NCI-H748 (cell line): ENCODE measurements around the gene GNPDA1.
"Not testable (repeated sequence)": the region's sequence is repeated elsewhere in the genome, so short reads cannot be mapped to it uniquely, and the experiment has no call there.

Source experiments
- DNase-seq: peaks from one replicate; lab custom pipeline; 2025; ENCODE audit not compliant: unreplicated experiment; lab: John Stamatoyannopoulos, UW

GNPDA1 gene

DNA sequence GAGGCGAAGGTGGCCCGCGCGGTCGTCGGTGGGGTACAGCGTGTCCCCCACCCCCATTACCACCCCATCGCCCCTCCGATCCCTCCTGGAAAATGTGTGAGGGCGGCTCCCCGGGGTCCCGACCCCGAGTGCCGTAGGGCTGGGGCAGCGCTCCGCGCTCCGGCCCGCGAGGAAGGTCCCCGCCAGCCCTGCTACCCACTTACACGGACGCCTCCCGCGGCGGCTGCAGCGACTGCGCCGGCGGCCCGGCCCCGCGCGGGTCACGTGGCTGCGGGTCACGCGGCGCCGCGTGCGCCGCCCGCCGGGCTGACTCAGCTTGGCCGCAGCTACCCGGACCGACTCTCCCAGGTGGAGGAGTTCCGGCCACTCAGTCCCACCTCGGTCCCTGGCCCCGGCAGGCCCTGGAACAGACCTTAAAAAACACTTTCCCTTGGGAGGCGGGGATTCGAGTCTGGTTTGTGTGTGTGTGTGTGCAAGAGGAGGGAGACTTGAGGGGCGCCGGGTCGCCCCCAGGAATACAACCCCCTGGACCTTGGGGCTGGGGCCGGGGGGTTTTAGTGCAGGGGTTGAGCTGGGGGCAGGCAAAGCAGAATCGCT lies at the start of gene GNPDA1:
GNPDA1 (minus strand) TSS at position 236 of the 597 bp plus-strand sequence. CDS start 992 bp downstream, outside the sequence.
- DNase-seq = peak; percentile 80

DNA sequence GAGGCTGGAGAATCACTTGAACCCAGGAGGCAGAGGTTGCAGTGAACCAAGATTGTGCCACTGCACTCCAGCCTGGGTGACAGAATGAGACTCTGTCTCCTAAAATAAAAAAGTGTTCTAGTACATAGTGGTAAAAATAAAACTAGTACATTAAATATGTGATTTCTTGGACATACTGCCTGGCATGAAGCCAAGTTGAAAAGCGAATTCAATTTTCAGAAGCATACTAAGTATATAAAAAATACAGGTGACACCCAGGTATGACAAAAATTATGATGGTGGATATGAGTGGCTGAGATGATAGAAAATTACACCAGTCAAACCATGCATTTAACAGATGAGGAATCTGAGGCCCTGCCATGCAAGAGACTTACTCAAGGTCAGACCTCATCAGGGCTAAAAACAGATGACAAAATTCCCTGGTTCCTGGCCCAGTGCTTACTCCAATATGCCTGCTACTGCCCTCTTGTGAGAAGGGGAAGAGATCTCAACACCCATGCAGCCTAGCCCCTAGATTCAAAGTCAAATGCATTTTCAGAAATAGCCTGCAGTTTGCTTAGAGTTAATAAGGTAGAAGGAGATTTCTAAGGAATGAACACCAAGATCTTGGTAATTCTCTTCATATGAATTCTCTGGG lies 46.6 kb upstream of the GNPDA1 start:
- no peak for DNase-seq

DNA sequence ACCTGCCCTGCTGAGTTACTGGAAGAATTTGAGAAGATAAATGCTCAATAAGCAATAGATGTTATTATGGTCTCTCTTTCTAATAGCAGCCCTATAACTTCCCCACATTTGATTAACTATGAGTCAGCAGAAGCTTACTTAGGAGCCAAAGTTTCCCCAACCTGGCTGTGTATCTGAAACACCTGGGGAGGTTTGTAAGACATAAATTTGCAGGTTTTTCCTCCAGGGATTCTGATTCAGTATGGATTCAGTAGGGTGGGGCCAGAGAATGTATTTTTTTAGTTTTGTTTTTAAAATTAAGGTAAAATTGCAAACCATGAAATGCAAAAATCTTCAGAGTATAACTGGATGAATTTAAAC lies 44.9 kb upstream of the GNPDA1 start:
- no peak for DNase-seq

DNA sequence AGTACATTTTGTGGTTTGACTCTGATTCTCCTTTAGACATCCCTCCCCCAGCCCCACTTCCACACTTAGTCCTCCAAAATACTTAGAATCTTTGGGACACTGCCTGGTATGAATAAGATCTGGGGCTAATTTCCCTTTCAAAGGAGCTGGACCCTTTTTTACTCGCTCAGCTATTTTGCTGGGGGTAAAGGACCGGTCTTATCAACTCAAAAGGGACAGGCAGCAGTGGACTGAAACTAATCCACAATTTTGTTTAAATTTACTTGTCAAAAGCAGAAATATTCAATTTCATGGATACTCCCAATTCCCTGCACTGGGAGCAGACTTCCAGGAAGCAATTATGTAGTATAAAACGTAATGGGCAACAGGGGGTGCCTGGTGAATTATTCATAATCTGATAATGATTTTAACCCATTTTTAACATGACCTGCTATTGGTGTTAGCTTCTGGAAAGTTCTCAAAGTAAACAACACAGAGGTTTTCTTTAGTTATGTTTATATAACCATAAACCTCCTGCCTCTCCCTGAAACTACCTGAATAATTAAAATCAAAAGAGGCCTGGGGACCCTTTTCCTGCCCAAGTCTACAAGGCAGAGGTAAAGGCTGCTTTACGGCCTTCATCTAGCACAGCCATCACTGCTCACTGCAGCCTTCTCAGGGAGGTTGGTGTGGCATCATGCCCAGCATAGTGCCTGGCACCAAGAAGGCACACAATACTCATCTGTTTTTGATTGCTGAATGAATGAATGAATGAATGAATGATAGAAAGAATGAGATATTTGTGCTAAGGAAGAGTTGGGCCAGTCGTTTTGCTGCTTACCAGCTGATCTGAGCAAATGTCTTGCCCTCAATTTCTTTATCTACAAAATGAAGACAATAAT lies 44.2 kb upstream of the GNPDA1 start:
- no peak for DNase-seq

DNA sequence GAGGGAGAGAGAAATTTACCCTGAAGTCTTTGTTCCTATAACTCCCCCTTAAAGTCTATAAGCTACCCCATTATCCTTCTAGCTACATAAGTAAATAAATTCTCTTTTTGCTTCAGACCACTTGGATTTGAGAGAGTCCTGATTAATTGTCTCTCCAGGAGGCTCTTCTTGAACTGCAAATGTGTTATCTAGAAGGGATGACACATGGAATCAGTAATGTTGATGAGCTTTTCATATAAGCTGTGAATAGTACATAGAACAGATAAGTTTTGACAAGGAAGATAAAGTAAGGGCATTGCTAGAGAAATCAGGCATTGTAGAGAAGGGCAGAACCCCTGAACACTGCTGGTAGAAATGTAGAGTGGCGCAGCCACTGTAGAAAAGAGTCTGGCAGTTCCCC lies 42.5 kb upstream of the GNPDA1 start:
- DNase-seq = no peak

DNA sequence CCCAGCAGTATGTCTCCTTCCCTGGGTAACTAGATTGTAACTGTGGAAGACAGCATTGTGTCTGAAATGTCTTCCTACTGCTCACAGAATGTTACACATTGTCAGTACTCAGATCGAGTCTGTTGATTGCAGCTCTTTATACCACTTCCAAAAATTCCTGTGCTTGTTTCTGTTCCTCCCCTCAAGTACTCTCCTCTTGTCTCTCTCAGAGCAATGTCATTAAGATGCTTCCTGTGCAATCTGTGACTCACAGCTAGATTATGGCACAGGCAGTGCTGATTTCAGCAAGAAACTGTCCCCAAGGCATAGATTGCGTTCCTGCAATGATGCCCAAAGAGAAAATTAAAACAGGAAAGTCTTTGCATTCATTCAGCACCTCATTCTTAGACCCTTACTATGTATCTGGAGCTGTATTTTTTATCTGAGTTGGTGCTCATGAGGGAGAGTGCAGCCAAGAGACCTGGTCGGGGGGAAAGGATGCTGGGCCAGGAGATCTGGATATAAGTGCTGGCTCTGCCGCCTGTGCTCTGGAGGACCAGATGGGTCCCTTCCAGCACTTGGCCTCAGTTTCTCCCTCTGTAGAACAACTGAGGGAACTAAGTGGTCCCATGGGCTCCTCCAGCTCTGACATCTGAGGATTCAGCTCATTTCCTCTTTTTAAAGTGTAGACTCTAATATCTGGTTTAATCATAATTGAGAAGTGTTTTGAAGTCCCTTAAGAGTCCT lies 40.8 kb upstream of the GNPDA1 start:
- no peak for DNase-seq

DNA sequence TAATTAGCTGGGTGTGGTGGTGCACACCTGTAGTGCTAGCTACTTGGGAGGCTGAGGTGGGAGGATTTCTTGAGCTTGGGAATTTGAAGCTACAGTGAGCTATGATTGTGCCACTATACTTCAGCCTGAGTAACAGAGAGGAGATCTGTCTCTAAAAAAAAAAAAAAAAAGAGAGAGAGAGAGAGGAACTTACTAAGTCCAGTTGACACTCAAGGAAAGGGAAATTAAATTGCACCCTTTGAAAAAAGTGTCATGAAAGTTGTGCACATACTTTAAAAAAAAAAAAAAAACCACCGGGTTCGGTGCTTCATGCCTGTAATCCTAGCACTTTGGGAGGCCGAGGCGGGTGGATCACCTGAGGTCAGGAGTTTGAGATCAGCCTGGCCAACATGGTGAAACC lies 39.2 kb upstream of the GNPDA1 start:
- not testable (repeated sequence) for DNase-seq

DNA sequence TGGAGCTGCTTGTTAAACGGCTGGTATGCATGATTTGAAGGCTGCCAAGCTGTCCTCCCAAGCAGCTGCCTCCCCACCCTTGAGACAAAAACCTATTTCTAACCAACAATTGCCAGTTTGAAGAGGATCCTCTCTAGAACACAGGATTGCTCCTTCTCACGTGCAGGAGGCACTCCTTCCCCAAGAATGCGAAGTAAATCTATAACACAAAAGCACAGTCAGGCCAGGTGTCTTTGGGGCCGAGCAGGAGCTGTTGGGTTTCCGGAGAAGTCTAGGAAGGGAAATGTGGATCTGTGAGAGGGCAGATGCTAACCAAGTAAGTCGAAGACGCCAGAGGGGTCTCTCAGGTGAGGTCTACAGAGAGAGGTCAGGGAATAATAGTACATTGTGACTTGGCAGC lies 35.4 kb upstream of the GNPDA1 start:
- DNase-seq = no peak

DNA sequence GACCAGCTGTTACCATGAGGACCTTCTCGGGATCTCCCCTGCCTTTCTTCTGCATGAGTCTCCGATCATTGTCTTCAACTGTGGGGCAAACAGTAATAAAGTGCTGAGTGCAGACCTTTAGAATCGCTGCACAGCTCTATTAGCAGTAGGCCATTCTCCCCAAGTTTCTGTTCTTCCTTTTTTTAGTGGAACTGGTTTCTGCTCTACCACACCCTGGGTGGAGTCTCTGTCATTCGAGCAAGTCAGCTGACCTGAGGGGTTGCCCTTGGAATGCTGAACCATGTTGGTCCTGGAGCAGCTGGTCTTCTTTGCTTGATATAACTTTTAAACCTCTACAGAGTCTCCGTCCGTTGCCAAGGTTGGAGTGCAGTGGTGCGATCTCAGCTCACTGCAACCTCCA lies 33.4 kb upstream of the GNPDA1 start:
- no peak for DNase-seq

DNA sequence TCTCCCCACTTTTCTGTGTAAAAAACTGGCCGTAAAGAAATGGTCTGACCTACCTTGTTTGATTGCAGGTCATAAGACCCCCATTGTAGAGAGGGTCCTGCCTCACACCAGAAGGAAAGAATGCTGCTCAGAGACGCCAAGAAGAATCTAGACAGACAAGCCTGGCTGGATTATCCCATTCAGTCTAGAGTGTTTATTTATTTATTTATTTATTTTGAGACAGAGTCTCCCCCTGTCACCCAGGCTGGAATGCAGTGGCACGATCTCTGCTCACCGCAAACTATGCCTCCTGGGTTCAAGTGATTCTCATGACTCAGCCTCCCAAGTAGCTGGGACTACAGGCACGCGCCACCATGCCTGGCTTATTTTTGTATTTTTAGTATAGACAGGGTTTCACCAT lies 28.1 kb upstream of the GNPDA1 start:
- DNase-seq = not testable (repeated sequence)

DNA sequence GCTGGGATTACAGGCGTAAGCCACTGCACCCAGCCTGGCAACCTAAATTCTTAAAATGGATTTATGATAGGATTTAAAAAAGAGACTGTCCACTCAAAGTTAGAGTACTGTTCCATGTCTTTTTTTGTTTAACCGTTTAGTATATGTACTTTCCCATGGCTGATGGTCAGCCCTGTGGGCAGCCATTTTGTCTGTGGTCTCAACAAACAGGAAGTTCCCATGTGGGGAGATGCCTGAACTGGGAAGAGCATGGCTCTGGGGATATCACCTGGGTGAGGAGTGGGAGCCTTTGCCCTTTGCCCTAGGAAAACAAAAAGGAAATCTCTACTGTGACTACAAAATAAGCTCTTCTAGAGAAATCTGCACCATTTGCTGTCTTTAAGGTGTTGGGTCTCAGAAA lies 27.5 kb upstream of the GNPDA1 start:
- no peak for DNase-seq

DNA sequence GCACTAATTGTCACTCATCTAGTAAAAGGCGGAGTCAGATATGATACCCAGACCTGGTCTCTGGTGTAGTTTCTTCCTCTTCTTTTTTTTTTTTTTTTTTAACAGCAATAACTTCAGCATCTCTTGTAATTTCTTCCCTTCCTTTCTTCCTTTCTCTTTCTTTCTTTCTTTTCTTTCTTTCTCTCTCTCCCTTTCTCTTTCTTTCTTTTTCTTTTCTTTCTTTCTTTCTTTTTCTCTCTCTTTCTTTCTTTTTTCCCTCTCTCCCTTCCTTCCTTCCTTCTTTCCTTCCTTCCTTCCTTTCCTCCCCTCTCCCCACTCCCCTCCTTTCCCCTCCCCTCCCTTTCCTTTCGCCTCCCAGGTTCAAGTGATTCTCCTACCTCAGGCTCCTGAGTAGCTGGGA lies 25.9 kb upstream of the GNPDA1 start:
- no peak for DNase-seq

DNA sequence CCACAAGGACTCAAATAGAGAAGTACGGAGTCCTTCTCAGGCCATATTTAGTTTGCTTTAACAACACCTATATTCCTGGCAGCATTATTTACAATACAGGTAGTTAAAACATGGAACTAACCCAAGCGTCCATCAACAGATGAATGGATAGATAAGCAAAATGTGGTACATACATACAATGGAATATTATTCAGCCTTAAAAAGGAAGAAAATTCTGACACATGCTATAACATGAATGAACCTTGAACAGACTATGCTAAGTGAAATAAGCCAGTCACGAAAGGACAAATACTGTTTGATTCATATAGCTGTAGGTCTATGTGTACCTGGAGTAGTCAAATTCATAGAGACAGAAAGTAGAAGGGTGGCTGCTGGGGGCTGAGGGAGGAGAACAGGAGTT lies 24.8 kb upstream of the GNPDA1 start:
- DNase-seq = not testable (repeated sequence)

DNA sequence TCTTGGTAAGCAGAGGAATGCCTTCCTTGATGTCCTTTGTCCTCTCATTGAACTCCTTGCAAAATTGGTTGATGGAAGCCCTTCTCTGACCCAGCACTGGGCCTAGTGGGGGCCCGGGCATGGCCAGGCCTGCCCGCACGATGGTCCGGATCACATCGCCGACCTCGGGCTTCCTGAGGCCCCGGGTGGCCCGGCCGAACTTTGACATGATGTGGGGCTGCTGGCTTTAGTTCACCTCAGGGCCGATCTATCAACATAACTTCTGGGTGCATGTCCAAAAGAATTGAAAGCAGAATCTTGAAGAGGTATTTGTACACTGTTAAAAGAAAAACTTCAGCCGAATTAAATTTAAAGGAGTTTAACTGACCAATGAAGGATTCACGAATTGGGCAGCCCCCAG lies 24.1 kb upstream of the GNPDA1 start:
- no peak for DNase-seq

DNA sequence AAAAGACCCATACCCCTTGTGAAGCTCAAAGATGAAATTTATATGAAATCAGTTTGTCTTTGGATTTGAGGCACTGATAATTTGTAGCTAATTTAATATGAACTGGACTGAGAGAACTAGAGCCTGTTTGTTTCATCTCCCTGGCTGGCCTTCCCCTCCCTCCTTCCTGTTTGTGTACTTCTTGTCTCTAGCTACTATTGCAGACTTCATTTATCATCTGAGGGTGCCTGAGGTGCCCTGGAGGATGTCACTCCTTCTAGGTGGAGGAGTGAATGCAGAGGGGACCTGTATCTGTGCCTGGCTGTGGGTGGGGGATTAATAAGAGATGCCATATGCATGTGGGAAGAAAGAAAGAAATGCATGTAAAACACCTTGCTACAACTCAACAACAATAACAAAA lies 22.2 kb upstream of the GNPDA1 start:
- DNase-seq = no peak

DNA sequence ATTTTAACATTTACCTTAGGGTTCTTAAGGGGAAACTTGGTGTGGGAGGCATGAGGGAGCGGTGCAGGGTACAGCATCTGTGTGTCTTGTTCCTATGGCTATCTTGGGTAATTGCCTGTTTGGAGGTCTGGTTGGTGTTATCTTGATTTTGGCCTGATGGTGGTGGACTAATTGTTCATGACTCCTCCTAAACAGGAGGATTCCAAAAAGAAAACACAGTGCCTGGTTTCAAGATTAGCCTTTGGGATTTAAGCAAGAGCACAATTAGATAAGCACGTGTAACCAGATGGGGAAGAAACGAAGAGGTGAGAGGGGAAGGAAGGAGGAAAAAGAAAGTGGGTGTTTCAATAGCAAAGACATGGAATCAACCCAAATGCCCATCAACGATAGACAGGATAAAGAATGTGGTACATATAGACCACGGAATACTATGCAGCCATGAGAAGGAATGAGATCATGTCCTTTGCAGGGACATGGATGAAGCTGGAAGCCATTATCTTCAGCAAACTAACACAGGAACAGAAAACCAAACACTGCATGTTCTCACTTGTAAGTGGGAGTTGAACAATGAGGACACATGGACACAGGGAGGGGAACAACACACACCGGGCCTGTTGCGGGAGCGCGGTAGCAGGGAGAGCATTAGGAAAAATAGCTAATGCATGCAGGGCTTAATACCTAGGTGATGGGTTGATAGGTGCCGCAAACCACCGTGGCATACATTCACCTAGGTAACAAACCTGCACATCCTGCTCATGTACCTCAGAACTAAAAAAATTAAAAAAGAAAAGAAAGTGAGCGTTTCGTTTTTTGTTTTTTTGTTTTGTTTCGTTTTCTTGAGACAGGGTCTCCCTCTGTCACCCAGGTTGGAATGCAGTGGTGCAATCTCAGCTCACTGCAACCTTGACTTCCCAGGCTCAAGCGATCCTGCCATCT lies 21.1 kb upstream of the GNPDA1 start:
- DNase-seq = not testable (repeated sequence)

DNA sequence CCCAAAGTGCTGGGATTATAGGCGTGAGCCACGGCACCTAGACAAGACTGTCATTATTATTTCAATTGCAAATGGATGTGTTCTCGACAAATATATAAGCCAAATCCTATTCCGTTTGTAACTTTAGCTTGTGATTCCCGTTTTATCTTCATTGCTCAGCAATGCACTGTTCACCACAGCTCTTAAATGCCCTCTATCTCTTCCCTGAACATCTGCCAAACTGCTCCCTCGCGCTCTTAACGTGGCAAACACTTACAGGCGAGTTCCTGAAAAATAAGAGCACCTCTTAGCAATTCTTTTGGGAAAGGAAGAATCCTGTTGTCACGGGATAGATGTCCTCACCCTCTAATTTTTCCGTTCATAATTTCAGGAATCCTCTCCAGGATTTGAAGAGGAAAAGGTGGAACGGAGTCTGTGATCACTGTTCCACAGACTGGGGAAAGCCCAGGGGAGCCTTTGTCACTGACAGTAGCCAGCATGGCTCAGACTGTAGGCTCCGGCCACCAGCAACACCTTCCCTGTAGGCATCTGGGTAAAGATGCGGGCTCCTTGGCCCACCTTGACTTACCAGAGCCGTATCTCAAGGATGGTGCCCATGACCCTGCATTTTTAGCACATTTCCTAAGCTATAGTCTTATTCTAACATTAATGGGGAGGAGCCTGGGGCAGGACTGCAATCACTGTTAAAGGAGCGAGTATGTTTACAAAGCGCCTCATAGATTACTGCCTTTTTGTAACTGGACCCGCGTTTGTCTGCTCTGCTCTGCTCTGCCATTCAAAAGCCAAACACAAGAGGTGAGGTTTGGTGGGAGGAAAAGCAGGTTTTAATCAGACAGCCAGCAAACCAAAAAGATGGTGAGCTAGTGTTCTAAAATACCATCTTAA lies 20.2 kb upstream of the GNPDA1 start:
- DNase-seq = peak; percentile 62

DNA sequence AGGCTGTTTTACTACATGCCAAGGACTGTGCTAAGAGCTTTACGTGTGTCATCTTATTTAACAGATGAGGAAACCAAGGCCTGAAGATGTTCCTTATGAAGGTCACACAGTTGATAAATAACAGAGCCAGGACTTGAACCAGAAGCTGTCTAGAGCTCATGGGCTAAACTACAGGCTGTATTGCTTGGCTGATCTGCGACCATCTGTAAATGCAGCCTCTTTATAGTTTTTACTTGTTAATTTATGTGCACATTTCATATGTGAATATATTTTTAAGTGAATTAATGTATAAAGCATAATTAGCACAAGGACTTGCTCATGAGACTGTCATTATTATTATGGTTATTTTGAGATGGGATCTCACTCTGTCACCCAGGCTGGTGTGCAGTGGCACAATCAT lies 19.3 kb upstream of the GNPDA1 start:
- no peak for DNase-seq

DNA sequence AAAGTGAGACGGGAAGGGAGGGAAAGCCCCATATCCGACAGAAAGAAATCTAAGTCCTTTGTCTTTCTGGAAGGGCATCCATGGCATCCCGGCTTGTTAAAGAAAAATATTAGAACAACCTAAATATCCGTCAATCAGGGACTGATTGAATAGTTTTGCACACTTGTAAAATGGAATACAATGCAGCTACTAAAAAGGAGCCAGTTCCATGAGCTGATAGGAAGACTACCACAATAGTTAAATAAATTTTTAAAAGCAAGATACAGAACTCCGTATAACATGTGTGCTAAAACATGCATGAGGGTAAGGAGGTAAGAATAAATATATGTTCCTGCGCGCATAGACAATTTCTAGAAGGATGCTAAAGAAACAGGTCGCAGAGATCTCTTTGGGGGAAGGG lies 12.8 kb upstream of the GNPDA1 start:
- DNase-seq = no peak
